ENCODE results near the gene IRAK4.

Gene IRAK4

DNA sequence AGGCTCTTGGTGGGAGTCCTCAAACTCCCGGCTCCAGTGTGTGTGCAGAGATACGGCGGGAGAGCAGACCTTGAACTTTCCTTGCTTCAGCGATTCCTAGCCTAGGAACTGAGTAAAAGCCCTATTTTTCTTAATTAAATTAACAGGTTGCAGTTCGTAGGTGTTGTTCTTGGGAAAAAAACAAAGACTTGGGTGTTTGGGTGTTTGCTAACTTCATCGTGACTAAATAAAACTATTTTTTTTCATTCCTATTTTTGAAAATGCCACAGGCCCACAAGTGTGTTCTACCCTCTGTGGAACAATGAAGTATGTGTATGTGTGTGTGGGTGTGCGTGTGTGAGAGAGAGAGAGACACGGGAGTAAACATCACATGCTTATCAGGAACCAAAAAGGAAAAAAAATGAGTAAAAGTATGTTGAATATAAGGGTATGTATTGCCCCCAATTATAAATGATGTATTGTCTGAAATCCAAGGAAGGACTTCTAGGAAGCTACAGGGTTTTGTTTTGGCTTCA lies 77.8 kb downstream of the IRAK4 start:
- no peak for DNase-seq (ENCODE audit: low read depth)

Data from stimulated activated CD8-positive, alpha-beta memory T cell treated with anti-CD3 and anti-CD28 coated beads, Interleukin-12 subunit alpha, Interleukin-12 subunit beta, amount 100 ng/mL, for 4 hours (primary cell).